Stimulated activated CD8-positive, alpha-beta memory T cell treated with anti-CD3 and anti-CD28 coated beads, Interleukin-12 subunit alpha, Interleukin-12 subunit beta, amount 100 ng/mL, for 24 hours (primary cell): ENCODE results near the gene ZNF79.

ENCODE experiments used
- DNase-seq: peaks from one replicate; pipeline ENCODE4 v3.0.0-alpha.2; 2020; ENCODE audit errors: extremely low read depth

The ZNF79 gene

DNA sequence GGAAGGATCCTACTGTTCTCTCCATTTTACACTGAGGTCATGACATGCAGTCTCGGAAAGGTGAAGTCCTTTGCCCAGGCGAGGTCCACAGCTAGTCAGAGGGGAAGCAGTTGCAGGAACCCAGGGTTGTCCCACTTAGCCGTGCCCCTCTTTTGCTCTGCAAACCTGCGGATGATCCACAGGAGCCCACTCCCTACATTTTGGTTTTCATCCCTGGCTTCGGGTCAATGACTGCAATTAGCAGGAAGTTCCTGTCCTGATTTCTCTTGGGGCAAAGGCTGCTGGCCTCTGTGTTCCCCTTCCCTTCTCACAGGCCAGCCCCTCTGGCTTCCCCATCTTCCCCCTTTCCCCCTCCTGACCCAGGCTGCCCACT, 25.9 kb upstream of the ZNF79 start:
- DNase-seq, result no peak

DNA sequence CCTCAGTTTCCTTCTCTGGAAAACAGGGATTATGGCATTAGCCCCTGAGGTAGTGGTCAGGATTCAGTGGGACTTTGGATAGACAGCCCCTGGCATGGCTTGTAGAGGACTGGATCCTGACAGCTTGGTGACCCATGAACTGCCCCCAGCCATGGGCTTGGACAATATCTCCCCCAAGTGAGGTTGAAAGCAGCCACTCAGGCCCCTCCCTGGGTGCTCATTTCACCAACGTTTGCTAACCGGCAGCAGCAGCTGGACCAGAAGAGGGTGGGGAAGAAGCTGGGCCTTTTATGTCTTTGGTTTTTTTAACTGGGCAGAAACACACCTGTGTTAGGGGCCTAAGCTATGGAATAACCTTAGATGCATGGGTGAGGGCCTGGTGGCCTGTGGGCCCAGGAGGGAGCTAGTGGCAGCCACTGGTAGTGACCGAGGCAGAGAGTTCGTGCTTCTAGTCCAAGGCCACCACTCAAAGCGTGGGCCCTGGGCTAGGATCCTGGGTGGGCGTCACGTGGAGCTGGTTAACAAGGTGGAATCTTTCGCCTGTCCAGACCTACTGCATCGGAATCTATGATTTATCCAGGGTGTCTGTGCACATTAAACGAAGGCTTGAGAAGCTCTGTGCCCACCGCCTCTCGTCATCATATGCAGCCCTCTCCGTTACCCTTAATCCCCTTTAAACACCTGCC, 25.3 kb upstream of the ZNF79 start:
- DNase-seq, result no peak

GRCh38 chr9:127399736-127400269, 24.4 kb upstream of the ZNF79 start:
- DNase-seq, result no peak

GRCh38 chr9:127402401-127403090, 21.6 kb upstream of the ZNF79 start:
- no peak for DNase-seq

- DNase-seq, result no peak
Observed at GRCh38 chr9:127403507-127404192, 20.5 kb upstream of the ZNF79 start.

GRCh38 chr9:127404631-127405030, 19.6 kb upstream of the ZNF79 start:
- DNase-seq, result no peak

GRCh38 chr9:127405344-127406125, 18.6 kb upstream of the ZNF79 start:
- no peak for DNase-seq

- no peak for DNase-seq
Observed at GRCh38 chr9:127406799-127407491, 17.2 kb upstream of the ZNF79 start.

- DNase-seq, result no peak
Observed at GRCh38 chr9:127407492-127407843, 16.7 kb upstream of the ZNF79 start.

GRCh38 chr9:127411122-127411521, 13.1 kb upstream of the ZNF79 start:
- DNase-seq, result no peak

DNA sequence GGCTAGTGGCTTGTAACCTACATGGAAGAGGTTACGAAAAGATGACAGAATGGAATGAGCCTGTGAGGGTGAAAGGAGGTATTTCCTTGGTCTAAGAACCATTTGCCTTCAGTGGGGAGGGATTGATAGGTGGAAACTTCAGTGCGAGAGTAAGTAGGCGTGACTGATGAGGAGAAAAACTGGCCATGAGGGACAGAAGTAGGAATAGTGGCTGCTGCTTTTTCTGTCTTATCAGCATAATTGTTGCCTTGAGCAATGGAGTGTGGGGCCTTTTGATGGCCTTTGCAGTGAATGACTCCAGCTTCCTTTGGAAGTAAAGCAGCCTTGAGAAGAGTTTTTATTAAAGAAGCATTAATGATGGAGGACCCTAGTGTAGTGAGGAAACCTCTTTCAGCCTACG, 9.0 kb upstream of the ZNF79 start:
- no peak for DNase-seq

DNA sequence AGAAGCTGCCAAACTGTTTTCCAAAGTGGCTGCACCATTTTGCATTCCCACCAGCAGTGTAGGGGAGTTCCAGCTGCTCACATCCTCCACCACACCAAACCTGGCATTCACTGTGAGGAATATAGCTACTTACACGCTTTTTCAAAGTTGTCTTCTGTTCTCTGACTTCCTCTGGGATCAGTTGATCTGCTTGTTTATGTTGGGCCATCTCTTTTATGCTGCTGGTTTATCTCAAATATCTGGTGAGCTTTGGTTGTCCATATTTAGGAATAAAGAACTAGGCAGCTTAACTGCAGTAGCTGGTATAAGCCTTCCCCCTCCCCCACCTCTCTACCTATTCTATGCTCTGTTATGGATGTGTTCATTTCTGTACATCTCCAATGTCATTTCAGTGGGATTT, 8.5 kb upstream of the ZNF79 start:
- DNase-seq, result no peak

DNA sequence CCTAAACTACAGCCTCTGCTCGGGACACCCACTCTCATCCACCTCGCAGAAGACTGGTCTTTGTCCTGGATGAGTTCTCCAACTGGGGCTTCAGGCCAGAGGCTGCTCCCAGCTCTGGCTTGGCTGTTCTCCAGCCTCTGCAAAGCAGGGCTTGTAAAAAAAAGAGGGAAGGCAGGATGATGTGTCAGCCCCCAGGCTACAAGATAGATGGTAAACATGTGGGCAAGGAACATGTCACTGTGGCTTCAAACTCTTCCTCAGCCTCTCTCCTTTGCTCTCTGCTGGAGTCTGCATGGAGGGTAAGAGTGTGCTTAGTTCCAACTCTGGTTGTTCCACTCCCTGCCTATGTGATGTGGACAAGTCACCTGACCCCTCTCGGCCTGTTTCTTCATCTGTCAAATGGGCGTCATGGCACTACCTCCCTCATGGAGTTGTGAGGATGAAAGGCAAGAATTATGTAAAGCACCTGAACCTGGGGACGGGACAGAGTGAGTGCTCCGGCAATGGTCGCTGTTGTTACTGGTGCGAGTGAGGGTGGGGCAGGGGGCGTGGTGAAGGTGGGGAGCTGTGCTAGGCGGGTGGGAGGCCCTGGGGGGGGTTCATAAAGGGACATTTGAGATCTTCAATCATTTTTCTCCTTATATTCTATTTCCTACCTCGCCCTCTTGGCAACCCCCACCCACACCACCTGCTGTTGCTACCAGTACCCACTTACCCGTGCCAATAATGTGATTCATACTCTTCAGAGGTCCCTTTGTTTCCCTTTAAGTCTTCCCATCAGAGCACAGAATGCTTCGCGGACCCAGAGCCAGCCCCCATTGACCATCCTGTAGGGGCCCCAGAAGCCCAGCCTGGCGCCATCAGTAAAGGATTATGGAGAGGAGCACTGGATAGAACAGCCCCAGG, 6.8 kb upstream of the ZNF79 start:
- DNase-seq, result no peak

DNA sequence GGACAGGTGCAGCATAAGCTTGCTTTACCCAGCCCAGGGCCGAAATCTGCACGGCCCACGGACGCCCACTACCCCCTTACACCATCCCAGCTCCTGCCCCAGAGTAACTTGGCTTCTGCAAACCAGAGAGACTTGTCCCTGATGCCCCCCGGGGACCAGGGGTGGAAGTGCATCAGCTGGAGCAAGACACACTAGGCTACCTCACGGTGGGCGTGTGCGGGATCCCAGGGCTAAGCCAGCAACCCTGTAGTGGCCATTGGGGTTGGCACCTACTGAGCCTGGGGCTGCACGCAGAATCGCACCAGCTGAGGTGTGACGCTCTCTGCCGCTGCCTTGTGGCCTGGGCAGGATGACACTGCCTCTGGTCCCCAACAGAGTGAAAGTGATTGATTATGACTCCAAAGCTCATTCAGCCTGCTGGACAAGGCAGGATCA, 6.1 kb upstream of the ZNF79 start:
- no peak for DNase-seq

- DNase-seq, result no peak
Observed at GRCh38 chr9:127419348-127419747, 4.8 kb upstream of the ZNF79 start.

GRCh38 chr9:127421057-127421456, 3.1 kb upstream of the ZNF79 start:
- DNase-seq, result no peak

DNA sequence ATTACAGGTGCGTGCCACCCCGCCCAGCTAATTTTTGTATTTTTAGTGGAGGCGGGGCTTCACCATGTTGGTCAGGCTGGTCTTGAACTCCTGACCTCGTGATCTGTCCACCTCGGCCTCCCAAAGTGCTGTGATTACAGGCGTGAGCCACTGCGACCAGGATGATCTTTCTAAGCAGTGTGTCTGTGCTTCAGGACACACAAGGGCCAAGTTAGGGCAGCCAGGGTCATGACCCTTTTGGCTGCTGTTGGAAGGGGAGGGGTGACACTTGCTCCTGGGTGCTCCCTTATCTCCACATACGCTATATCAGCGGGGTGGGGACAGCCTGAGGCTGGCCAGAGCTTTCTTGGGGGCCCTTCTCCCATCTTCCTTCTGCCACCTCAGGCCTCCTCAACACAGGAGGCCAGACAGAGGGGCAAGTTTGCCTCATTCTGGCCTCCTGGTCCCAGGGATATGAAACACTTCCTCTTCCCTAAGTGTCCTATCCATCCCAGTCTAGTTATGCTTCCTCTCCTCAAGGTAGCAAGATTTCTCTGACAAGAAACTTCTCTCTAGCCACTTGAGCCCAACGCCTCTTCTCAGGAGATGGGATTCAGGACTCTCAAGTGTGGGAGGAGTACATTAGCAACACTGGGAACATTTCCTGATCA, 1.9 kb upstream of the ZNF79 start:
- no peak for DNase-seq

DNA sequence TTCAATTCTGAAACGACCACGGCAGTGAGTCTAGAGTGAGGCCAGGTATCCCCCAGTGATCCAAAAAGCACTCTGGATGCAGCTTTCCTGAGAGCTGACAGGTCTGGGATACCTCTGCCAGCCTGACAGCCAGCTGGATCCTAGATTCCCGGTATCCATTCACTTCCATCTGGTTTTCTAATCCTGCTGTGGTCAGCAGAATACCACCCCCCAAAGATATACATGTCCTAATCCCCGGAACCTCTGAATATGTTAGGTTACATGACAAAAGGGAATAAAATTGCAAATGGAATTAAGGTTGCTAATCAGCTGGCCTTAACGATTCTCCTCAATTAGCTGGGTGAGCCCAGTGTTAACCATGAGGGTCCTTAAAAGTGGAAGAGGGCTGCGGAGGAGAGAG, 1.4 kb upstream of the ZNF79 start:
- DNase-seq, result no peak

DNA sequence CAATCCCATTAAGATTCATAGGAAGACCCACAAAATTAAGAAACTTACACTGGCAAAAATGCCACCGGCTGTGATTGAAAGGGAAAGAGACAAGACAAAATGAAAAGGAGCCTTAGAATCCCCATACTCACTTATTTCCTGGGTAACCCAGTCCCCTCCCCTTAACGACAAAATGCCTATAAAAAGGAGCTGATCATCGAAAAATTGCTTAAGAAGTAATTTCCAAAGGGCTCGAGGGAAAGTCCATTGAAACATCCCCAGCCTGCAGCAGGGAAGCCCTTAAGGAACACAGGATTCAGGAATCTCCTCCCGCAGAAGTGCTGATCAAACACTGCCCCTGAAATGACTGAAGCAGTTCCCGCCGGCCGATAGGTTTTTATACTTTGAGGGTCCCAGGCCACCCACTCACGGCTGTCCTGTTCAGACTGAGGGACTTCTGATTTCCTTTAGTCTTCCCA, 677 bp upstream of the ZNF79 start:
- no peak for DNase-seq

- DNase-seq, result no peak
Observed at GRCh38 chr9:127424676-127424999, 456 bp downstream of the ZNF79 start.
